ENCODE results near the gene PIP5KL1. TPM values are rescaled to one million over a fixed set of nuclear protein-coding genes. Genes with fewer than 3 reads are reported as not detected.
A peak's percentile ranks its signal among the peaks of the same experiment; 100 is the strongest.

PIP5KL1 gene
- total RNA-seq, 3 donors from 2014 or later (not counting 1 experiment from before 2014, with no cell fraction given): 0.52 to 1.4 (median 0.97) TPM

DNA sequence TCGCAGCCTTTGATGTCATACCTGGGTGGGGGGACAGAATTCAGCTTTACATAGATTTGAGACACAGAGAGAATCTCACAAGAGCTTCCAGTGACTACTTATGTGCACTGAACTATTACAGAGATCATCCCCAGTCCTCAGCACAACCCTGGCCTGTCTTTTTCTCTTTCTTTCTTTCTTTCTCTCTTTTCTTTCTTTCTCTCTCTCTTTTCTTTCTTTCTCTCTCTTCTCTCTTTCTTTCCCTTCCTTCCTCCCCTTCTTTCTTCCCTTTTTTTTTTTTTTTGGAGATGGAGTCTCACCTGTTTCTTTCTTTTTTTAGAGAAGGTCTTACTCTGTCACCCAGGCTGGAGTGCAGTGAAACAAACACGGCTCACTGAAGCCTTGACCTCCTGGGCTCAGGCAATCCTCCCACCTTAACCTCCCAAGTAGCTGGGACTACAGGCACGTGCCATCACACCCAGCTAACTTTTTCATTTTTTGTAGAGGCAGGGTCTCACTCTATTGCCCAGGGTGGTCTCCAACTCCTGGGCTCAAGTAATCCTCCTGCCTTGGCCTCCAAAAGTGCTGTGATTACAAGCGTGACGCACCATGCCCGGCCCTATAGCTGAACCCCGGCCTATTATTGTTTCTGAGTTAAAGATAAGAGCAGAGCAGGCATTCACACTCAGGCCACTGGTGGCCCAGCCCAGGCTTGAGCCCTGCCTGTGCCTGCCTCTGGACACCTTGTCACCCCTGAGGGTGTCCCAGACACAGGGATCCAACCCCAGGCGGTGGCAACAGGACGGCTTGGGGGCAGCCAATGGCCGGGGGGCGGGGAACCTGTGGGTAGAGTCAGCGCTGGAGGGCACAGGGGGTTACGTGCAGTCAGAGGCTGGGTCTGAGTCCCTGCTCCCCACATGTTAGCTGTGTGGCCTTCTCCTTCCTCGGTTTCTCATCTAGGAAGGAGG is 4.3 kb downstream of the PIP5KL1 start:
- no peak for ATAC-seq
- Histone ChIP-seq H3K9me3 (ENCODE audit: control insufficient read depth, insufficient read depth, low read length) (no peaks in the 10 kb centered on the region), H3K4me1 (ENCODE audit: control insufficient read depth, insufficient read depth, low read length) (peaks cover 48% of the 10 kb centered on the region), H3K36me3 (ENCODE audit: control insufficient read depth, insufficient read depth, low read length) (no peaks in the 10 kb centered on the region), H3K27me3 (ENCODE audit: control insufficient read depth, insufficient read depth, low read length) (peaks cover 21% of the 10 kb centered on the region), H3K27ac (ENCODE audit: low read length) (no peak overlapping the region), H3K4me3 (ENCODE audit: low read length) (no peak overlapping the region)
- intact Hi-C loops (cut with micrococcal nuclease): no loop called here
- Mint-ChIP-seq H3K9me3 (no peaks in the 10 kb centered on the region), H3K36me3 (no peaks in the 10 kb centered on the region), H3K27ac (peak overlapping the region in 1 of 2 donors; percentile 7), H3K4me3 (no peak overlapping the region), H3K27me3 (ENCODE audit: low read depth in 2 of 2) (peaks cover 16 to 19% of the 10 kb centered on the region in 2 donors), H3K4me1 (peaks cover 13 to 33% of the 10 kb centered on the region in 2 donors)
- WGBS (ENCODE audit: insufficient coverage): 80% methylated on average over 14 of the region's 14 CpGs
- TF ChIP-seq, protein P1, sequence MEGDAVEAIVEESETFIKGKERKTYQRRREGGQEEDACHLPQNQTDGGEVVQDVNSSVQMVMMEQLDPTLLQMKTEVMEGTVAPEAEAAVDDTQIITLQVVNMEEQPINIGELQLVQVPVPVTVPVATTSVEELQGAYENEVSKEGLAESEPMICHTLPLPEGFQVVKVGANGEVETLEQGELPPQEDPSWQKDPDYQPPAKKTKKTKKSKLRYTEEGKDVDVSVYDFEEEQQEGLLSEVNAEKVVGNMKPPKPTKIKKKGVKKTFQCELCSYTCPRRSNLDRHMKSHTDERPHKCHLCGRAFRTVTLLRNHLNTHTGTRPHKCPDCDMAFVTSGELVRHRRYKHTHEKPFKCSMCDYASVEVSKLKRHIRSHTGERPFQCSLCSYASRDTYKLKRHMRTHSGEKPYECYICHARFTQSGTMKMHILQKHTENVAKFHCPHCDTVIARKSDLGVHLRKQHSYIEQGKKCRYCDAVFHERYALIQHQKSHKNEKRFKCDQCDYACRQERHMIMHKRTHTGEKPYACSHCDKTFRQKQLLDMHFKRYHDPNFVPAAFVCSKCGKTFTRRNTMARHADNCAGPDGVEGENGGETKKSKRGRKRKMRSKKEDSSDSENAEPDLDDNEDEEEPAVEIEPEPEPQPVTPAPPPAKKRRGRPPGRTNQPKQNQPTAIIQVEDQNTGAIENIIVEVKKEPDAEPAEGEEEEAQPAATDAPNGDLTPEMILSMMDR (IDR thresholded peaks at IDR 0.05): no peak
- no peak for DNase-seq

DNA sequence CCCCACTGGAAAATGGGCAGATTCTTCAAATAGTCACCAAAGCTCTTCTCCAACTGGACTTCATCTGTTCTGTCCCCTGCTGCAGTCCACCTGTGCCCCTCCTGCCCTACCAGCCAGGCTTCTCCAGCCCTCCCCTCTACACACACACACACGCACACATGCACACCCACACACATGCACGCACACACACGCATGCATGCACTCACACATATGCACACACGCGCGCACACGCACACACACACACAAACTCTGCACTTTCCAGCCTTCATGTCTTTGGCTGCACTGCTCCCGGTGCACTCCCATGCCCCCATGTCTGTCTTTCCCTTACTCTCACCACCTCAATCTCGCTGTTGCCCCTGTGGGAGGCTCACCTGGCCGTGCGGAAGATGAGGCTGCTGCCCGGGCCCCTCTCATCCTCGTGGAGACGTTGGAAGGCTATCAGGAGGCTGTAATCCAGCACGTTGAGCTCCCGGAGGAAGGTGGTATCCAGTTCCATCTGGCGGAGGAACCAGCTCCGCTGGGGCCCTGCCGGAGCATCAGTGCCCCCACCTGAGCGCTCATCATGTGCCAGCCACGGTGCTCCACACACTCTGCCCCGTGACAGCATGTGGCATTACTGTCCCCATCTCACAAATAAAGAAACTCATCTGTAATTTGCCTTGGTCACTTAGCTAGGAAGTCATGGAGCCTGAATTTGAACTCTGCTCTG is 5.7 kb downstream of the PIP5KL1 start:
- ATAC-seq: no peak
- H3K4me3 ChIP-seq (ENCODE audit: low read length): no peak overlapping the region
- H3K36me3 ChIP-seq (ENCODE audit: control insufficient read depth, insufficient read depth, low read length): no peaks in the 10 kb centered on the region
- Mint-ChIP-seq H3K36me3 (no peaks in the 10 kb centered on the region), H3K9me3 (no peaks in the 10 kb centered on the region), H3K4me1 (peaks cover 8 to 25% of the 10 kb centered on the region in 2 donors), H3K27ac (no peak overlapping the region), H3K4me3 (no peak overlapping the region), H3K27me3 (ENCODE audit: low read depth in 2 of 2) (peaks cover 16 to 19% of the 10 kb centered on the region in 2 donors)
- no peak overlapping the region for H3K27ac ChIP-seq (ENCODE audit: low read length)
- H3K4me1 ChIP-seq (ENCODE audit: control insufficient read depth, insufficient read depth, low read length): peaks cover 39% of the 10 kb centered on the region
- H3K9me3 ChIP-seq (ENCODE audit: control insufficient read depth, insufficient read depth, low read length): no peaks in the 10 kb centered on the region
- 91% methylated on average over 22 of the region's 22 CpGs for WGBS (ENCODE audit: insufficient coverage)
- peaks cover 21% of the 10 kb centered on the region for H3K27me3 ChIP-seq (ENCODE audit: control insufficient read depth, insufficient read depth, low read length)
- no peak for DNase-seq
- intact Hi-C loops (cut with micrococcal nuclease): loop anchor here (5.0 kb wide), 1 partner anchor 188 kb away; the partner anchor contains the start of gene TOR2A
- TF ChIP-seq, protein P1 (IDR thresholded peaks at IDR 0.05): no peak

DNA sequence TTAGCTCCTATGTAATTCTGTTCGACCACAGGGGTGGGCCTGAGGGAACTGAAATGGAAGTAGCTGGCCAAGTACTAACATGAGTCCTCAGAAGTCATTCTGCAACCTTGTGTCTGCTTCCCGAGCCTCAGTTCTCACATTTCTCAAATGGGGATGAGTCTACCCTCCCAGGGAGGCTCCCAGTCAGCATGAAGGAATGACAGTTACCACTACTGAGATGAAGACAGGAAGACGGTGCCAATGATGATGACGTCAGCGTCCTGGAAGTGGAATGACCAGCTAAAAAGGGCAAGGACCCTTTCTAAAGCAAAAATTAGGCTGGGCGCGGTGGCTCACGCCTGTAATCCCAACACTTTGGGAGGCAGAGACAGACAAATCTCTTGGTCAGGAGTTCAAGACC is 6.8 kb downstream of the PIP5KL1 start:
- Histone ChIP-seq H3K27me3 (ENCODE audit: control insufficient read depth, insufficient read depth, low read length) (peaks cover 21% of the 10 kb centered on the region), H3K4me1 (ENCODE audit: control insufficient read depth, insufficient read depth, low read length) (peaks cover 47% of the 10 kb centered on the region), H3K9me3 (ENCODE audit: control insufficient read depth, insufficient read depth, low read length) (no peaks in the 10 kb centered on the region), H3K36me3 (ENCODE audit: control insufficient read depth, insufficient read depth, low read length) (no peaks in the 10 kb centered on the region), H3K4me3 (ENCODE audit: low read length) (no peak overlapping the region), H3K27ac (ENCODE audit: low read length) (no peak overlapping the region)
- no peak overlapping the region for H3K4me3 Mint-ChIP-seq
- TF ChIP-seq, protein P1 (IDR thresholded peaks at IDR 0.05): no peak
- H3K9me3 Mint-ChIP-seq: no peaks in the 10 kb centered on the region
- intact Hi-C loops (cut with micrococcal nuclease): loop anchor here (5.0 kb wide), 1 partner anchor 186 kb away; the partner anchor contains the start of gene TOR2A
- no peak for DNase-seq
- no peak overlapping the region for H3K27ac Mint-ChIP-seq
- H3K36me3 Mint-ChIP-seq: no peaks in the 10 kb centered on the region
- peaks cover 10 to 29% of the 10 kb centered on the region in 2 donors for H3K4me1 Mint-ChIP-seq
- 87% methylated on average over 8 of the region's 8 CpGs for WGBS (ENCODE audit: insufficient coverage)
- no peak for ATAC-seq
- peaks cover 16 to 19% of the 10 kb centered on the region in 2 donors for H3K27me3 Mint-ChIP-seq (ENCODE audit: low read depth in 2 of 2)
